ENCODE results near the gene PROSER2. TPM values are rescaled to one million over a fixed set of nuclear protein-coding genes. Genes with fewer than 3 reads are reported as not detected.
A peak's percentile ranks its signal among the peaks of the same experiment; 100 is the strongest.

PROSER2 gene
- total RNA-seq, 1 donor from 2014 or later: 0.27 TPM

- ATAC-seq (ENCODE audit: low read depth) (no peak), DNase-seq (no peak)
- intact Hi-C loops (cut with micrococcal nuclease): no loop called here
- Mint-ChIP-seq H3K4me1 (peaks cover 8% of the 10 kb centered on the region), H3K27ac (no peak overlapping the region), H3K36me3 (ENCODE audit: low read depth) (no peaks in the 10 kb centered on the region), H3K4me3 (peak overlapping the region; percentile 66), H3K27me3 (peaks cover 23% of the 10 kb centered on the region), H3K9me3 (no peaks in the 10 kb centered on the region)
- CTCF ChIA-PET: no interaction called here
- no peak for TF ChIP-seq CTCF (IDR thresholded peaks at IDR 0.05)
- POLR2A ChIA-PET: no interaction called here
These were observed 812 bp downstream of the PROSER2 start for GRCh38 chr10:11823989-11824346.

GRCh38 chr10:11824376-11824775 is 1.2 kb downstream of the PROSER2 start:
- ChIA-PET CTCF (no interaction called here), POLR2A (interaction anchor here (0.5 kb wide), 1 partner anchor 10 kb away, joined by 4 read pairs; no protein-coding TSS in a partner anchor)
- intact Hi-C loops (cut with micrococcal nuclease): no loop called here
- H3K36me3 Mint-ChIP-seq (ENCODE audit: low read depth): no peaks in the 10 kb centered on the region
- DNase-seq: no peak
- no peak for ATAC-seq (ENCODE audit: low read depth)
- TF ChIP-seq CTCF (IDR thresholded peaks at IDR 0.05): no peak
- H3K4me3 Mint-ChIP-seq: peak overlapping the region; percentile 66
- H3K9me3 Mint-ChIP-seq: no peaks in the 10 kb centered on the region
- H3K27me3 Mint-ChIP-seq: peaks cover 23% of the 10 kb centered on the region
- peaks cover 8% of the 10 kb centered on the region for H3K4me1 Mint-ChIP-seq
- H3K27ac Mint-ChIP-seq: no peak overlapping the region

GRCh38 chr10:11824825-11825224 is 1.7 kb downstream of the PROSER2 start:
- Mint-ChIP-seq H3K27me3 (peaks cover 19% of the 10 kb centered on the region), H3K9me3 (no peaks in the 10 kb centered on the region), H3K27ac (no peak overlapping the region), H3K36me3 (ENCODE audit: low read depth) (no peaks in the 10 kb centered on the region), H3K4me3 (no peak overlapping the region), H3K4me1 (peaks cover 4% of the 10 kb centered on the region)
- TF ChIP-seq CTCF (IDR thresholded peaks at IDR 0.05): no peak
- DNase-seq (no peak), ATAC-seq (ENCODE audit: low read depth) (no peak)
- intact Hi-C loops (cut with micrococcal nuclease): no loop called here
- ChIA-PET POLR2A (interaction anchor here (0.5 kb wide), 1 partner anchor 10 kb away, joined by 4 read pairs; no protein-coding TSS in a partner anchor), CTCF (no interaction called here)

- Mint-ChIP-seq H3K4me1 (peaks cover 4% of the 10 kb centered on the region), H3K4me3 (no peak overlapping the region), H3K9me3 (no peaks in the 10 kb centered on the region), H3K27ac (no peak overlapping the region), H3K36me3 (ENCODE audit: low read depth) (no peaks in the 10 kb centered on the region), H3K27me3 (peaks cover 23% of the 10 kb centered on the region)
- ATAC-seq (ENCODE audit: low read depth) (no peak), DNase-seq (no peak)
- ChIA-PET CTCF (no interaction called here), POLR2A (no interaction called here)
- TF ChIP-seq CTCF (IDR thresholded peaks at IDR 0.05): no peak
- intact Hi-C loops (cut with micrococcal nuclease): no loop called here
These were observed 2.7 kb downstream of the PROSER2 start for GRCh38 chr10:11825796-11826414.

- no peak for DNase-seq
- POLR2A ChIA-PET: interaction anchor here (0.7 kb wide), 1 partner anchor 18 kb away, joined by 3 read pairs; no protein-coding TSS in a partner anchor
- TF ChIP-seq CTCF (IDR thresholded peaks at IDR 0.05): no peak
- intact Hi-C loops (cut with micrococcal nuclease): no loop called here
- Mint-ChIP-seq H3K27me3 (peaks cover 22% of the 10 kb centered on the region), H3K4me1 (peaks cover 4% of the 10 kb centered on the region), H3K36me3 (ENCODE audit: low read depth) (no peaks in the 10 kb centered on the region), H3K27ac (no peak overlapping the region), H3K4me3 (no peak overlapping the region), H3K9me3 (no peaks in the 10 kb centered on the region)
- ATAC-seq (ENCODE audit: low read depth): no peak
- CTCF ChIA-PET: no interaction called here
These were observed 3.9 kb downstream of the PROSER2 start for GRCh38 chr10:11827006-11827405.
